GM19455 (cell line): ENCODE results near the gene MESD.
"Not testable (repeated sequence)": the region's sequence is repeated elsewhere in the genome, so short reads cannot be mapped to it uniquely, and the experiment has no call there.

Experiments
- ATAC-seq: cut with Tn5 transposase; IDR thresholded peaks from one replicate; pipeline ENCODE4 v1.9.1; 2021; ENCODE audit not compliant: unreplicated experiment

MESD gene

GRCh38 chr15:80966431-80967197, 23.0 kb downstream of the MESD start:
- no peak for ATAC-seq

- ATAC-seq = not testable (repeated sequence)
These were observed 24.2 kb downstream of the MESD start for GRCh38 chr15:80965454-80965853.

DNA sequence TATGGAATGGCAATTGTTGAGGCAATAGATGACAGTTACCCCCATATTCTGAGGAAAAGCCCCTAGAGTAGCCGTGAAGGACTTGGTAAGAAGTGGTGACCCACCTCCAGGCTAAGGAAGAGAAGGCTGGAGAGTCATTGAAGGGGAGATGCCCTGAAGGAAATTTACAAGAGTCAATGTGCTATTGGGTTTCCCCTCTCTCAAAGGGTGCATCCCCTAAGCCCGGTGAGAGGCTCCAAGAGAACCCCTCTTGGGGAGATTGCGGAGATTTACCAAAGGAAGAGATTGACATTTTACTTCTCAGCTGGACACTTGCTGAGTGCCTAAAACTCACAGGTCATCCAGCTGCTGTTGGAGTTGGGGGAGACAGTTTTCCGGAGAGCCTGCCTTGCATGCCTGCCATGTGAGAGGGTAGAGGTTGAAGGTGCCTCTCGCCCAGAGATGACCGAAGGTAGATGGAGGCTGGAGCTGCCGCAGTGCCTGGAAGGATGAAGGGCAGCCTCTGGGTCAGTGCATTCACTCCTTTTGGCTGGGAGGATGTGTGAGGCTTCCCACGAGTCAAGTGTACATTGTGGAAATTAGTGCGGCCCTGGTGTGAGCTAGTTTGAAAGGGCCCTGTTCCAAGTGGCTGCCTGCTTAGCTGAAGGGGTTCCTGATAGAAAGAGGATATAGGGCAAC, 30.7 kb downstream of the MESD start:
- ATAC-seq = no peak

- no peak for ATAC-seq
These were observed 31.6 kb downstream of the MESD start for GRCh38 chr15:80957976-80958375.

- ATAC-seq = no peak
These were observed 32.1 kb downstream of the MESD start for GRCh38 chr15:80957556-80957955.

GRCh38 chr15:80955571-80956452, 33.8 kb downstream of the MESD start:
- not testable (repeated sequence) for ATAC-seq

- no peak for ATAC-seq
These were observed 35.5 kb downstream of the MESD start for GRCh38 chr15:80953953-80954778.

- ATAC-seq = no peak
These were observed 36.3 kb downstream of the MESD start for GRCh38 chr15:80953001-80953952.

GRCh38 chr15:80951941-80952340, 37.7 kb downstream of the MESD start:
- no peak for ATAC-seq

GRCh38 chr15:80950291-80951078, 39.1 kb downstream of the MESD start:
- no peak for ATAC-seq

DNA sequence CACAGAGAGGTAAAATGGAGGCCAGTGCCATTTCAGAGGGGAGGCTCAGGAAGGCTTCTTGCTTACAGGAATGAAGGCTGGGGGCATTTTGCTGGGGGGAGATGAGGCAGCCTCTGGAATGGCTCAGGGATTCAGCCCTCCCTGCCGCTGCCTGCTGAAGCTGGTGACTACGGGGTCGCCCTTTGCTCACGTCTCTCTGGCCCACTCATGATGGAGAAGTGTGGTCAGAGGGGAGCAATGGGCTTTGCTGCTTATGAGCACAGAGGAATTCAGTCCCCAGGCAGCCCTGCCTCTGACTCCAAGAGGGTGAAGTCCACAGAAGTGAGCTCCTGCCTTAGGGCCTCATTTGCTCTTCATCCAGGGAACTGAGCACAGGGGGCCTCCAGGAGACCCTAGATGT, 39.9 kb downstream of the MESD start:
- ATAC-seq = no peak

GRCh38 chr15:80948651-80949292, 40.8 kb downstream of the MESD start:
- no peak for ATAC-seq

- no peak for ATAC-seq
These were observed 43.0 kb downstream of the MESD start for GRCh38 chr15:80946576-80946975.

- ATAC-seq = no peak
These were observed 44.0 kb downstream of the MESD start for GRCh38 chr15:80945605-80946004.

- no peak for ATAC-seq
These were observed 44.8 kb downstream of the MESD start for GRCh38 chr15:80944818-80945217.

DNA sequence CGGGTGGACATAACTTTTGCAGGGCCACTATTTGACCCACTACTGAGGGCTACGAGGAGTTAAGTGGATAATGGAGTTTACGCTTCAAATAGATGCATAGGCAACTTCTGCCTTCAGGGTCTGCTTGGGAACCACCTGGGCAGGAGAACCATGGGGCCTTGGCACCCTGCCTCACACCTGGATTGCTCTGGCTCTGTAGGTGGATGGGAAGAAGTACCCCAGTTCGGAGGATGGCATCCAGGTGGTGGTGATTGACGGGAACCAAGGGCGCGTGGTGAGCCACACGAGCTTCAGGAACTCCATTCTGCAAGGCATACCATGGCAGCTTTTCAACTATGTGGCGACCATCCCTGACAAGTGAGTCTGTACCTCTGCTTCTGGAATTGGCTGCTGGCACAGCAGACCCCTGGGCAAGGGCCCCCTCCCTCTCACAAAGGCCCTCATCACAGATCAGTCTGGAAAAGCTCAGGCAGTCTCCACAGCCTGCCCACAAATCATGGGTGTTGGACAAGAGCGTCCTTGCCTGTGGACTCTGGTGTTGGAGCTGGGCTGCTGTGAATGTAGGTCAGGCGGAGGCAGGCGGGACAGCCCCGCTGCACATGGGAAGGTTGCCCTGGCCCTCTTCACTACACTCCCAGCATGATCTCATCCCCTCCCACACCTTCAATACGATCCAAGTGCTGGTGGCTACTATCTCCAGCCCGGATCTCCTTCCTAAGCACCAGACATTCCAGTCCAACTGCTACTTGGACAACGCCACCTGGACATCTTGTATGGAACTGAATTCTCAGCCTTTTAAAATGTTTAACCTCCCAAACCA, 46.7 kb downstream of the MESD start:
- ATAC-seq = no peak

DNA sequence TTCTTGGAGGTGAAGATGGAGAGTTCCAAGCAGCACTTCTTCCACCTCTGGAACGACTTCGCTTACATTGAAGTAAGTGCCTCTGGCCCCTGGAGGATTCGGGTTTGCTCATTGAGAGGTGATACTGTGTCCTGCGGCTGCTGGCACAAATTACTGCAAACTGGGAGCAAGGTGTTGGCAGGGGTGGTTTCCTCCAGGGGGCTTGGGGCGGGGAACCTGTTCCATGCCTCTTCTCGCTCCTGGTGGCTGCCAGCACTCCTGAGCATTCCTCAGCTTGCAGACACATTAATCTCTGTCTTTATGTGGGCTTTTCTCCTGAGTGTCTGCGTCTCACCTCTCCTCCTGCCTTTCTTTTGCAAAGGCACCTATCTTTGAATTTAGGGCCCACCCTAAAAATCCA, 47.4 kb downstream of the MESD start:
- no peak for ATAC-seq
